ENCODE data around the gene NDUFB6.

NDUFB6 gene

GRCh38 chr9:32508728-32509127 is 64.2 kb downstream of the NDUFB6 start:
- DNase-seq (ENCODE audit: low spot score) (no peak), ATAC-seq (ENCODE audit: low read depth) (no peak)
- Histone ChIP-seq H3K27me3 (ENCODE audit: insufficient read depth, poor library complexity, severe bottlenecking) (no peaks in the 10 kb centered on the region), H3K4me1 (ENCODE audit: insufficient read depth, poor library complexity, severe bottlenecking) (no peaks in the 10 kb centered on the region), H3K9me3 (ENCODE audit: severe bottlenecking) (no peaks in the 10 kb centered on the region), H3K27ac (ENCODE audit: poor library complexity, severe bottlenecking) (no peak overlapping the region), H3K4me3 (ENCODE audit: severe bottlenecking) (no peak overlapping the region), H3K36me3 (ENCODE audit: low read depth) (no peaks in the 10 kb centered on the region)
- no peak for TF ChIP-seq CTCF (IDR thresholded peaks at IDR 0.05; ENCODE audit: poor library complexity, severe bottlenecking)

- ATAC-seq (ENCODE audit: low read depth) (no peak), DNase-seq (ENCODE audit: low spot score) (no peak)
- H3K4me1 ChIP-seq (ENCODE audit: insufficient read depth, poor library complexity, severe bottlenecking), result peaks cover 6% of the 10 kb centered on the region
- no peak for TF ChIP-seq CTCF (IDR thresholded peaks at IDR 0.05; ENCODE audit: poor library complexity, severe bottlenecking)
- peak overlapping the region; percentile 53 for H3K27ac ChIP-seq (ENCODE audit: poor library complexity, severe bottlenecking)
- peaks cover 10% of the 10 kb centered on the region for H3K36me3 ChIP-seq (ENCODE audit: low read depth)
- no peak overlapping the region for H3K4me3 ChIP-seq (ENCODE audit: severe bottlenecking)
- H3K9me3 ChIP-seq (ENCODE audit: severe bottlenecking), result no peaks in the 10 kb centered on the region
- H3K27me3 ChIP-seq (ENCODE audit: insufficient read depth, poor library complexity, severe bottlenecking), result no peaks in the 10 kb centered on the region
These were observed 70.0 kb downstream of the NDUFB6 start for GRCh38 chr9:32503008-32503407.
